ENCODE data around the gene UQCC3.
A peak's percentile ranks its signal among the peaks of the same experiment; 100 is the strongest.

UQCC3 gene

DNA sequence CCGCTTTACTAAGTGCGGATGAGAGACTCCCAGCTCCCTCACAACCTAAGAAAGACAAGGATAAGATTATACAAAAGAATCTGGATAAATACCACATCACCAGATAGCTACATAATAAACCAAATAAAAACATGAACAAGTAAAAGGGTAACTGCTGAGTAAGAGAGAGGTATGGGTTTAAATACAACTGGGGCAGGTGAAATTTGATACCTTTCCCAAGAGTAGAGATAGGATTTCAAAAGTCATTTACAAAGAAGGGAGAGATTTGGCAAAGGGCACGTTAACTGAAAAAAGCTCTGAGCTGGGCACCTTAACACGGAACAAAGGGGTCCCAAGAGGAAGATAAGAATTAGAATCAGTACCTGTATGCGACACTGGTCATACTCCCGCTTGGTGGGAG is 5.7 kb downstream of the UQCC3 start:
- H3K4me3 ChIP-seq (replicated peaks; ENCODE audit: low read depth, low read length), result no peak overlapping the region
- no peak for DNase-seq (ENCODE audit: low read depth)
- TF ChIP-seq, protein P1, sequence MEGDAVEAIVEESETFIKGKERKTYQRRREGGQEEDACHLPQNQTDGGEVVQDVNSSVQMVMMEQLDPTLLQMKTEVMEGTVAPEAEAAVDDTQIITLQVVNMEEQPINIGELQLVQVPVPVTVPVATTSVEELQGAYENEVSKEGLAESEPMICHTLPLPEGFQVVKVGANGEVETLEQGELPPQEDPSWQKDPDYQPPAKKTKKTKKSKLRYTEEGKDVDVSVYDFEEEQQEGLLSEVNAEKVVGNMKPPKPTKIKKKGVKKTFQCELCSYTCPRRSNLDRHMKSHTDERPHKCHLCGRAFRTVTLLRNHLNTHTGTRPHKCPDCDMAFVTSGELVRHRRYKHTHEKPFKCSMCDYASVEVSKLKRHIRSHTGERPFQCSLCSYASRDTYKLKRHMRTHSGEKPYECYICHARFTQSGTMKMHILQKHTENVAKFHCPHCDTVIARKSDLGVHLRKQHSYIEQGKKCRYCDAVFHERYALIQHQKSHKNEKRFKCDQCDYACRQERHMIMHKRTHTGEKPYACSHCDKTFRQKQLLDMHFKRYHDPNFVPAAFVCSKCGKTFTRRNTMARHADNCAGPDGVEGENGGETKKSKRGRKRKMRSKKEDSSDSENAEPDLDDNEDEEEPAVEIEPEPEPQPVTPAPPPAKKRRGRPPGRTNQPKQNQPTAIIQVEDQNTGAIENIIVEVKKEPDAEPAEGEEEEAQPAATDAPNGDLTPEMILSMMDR (IDR thresholded peaks at IDR 0.05; ENCODE audit: low read length, missing control alignments), result no peak

DNA sequence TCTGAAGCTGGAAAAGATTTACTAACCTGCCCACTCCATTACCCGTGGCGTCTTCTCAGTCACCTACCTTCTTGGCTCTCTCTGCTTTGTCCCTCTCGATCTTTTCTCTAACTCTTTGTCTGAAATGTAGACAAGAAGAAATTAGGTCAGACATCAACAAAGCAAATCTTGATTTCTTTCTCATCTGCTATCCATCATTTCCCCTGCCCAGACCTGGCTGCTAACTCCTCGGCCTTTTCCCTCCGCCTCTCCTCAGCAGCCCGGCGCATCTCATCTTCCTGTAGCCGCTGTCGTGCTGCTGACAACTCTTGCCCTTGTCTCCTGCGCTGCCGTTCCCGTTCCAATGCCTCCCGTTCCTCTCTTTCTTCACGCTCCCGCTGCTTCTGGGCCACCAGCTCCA is 6.2 kb downstream of the UQCC3 start:
- TF ChIP-seq, protein P1 (IDR thresholded peaks at IDR 0.05; ENCODE audit: low read length, missing control alignments), result no peak
- H3K4me3 ChIP-seq (replicated peaks; ENCODE audit: low read depth, low read length), result peak overlapping the region; percentile 95
- DNase-seq (ENCODE audit: low read depth), result no peak

DNA sequence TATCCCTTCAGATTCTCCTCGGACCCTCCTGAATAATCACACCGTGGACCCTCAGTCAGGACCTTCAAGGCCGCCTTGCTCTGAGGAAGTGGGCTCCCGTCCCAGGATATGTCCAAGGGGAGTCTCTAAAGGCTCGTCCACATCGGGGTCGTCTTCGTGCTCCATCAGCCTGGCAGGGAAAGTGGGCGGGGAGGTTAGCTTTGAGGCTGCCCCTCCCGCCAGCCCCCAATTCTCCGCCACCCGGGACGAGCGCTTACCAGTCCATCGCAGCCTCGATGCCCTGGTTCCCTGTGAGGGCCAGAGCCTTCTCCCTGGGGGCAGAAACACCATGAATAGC is 6.9 kb downstream of the UQCC3 start:
- TF ChIP-seq, protein P1 (IDR thresholded peaks at IDR 0.05; ENCODE audit: low read length, missing control alignments), result no peak
- DNase-seq (ENCODE audit: low read depth), result no peak
- H3K4me3 ChIP-seq (replicated peaks; ENCODE audit: low read depth, low read length), result peak overlapping the region; percentile 95

DNA sequence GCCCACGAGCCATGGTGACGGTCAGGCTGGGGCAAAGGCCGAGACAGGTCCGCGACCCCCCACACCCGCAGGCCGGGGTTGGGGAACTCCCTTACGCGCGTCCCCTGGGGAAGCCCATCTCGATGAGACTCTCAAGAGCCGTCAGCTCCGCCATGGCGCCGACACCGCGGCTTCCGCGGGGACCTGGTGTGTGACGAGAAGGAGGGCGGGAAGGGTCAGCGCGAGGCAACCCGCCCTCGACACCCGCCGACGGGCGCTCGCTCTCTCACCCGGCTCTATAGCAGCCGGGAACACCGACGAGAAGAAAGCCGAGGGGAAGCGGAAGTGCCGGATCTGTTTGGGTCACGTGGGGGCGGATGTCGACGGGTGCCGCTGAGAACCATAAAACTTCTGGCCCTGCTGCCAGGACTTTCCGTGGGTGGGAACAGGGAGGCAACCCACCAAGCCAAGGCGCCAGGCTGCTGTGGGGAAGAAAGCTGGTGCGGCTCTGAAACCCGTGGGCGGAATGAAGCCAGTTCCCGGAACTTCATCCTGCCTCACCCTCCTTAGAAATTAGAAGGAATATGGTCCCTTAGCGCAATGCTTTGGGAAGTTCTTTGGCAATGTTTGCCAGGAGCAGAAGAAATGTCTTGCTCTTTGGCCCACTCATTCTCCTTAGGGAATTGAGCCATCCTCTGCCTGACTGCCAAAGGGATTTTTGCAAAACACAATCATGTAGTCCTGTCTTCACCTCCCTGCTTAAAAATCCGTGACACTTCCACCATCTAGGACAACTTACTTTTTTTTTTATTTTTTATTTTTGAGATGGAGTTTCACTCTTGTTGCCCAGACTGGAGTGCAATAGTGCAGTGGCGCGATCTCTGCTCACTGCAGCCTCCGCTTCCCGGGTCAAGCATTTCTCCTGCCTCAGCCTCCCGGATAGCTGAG is 7.6 kb downstream of the UQCC3 start, which contains the start of gene UBXN1:
Gene UBXN1, minus strand, starts transcription at position 304 of the 927 bp plus-strand sequence. Its CDS starts 150 bp downstream, at position 154.
- H3K4me3 ChIP-seq (replicated peaks; ENCODE audit: low read depth, low read length), result peak within 1 kb of the TSS; percentile 95
- DNase-seq (ENCODE audit: low read depth), result peak; percentile 92
- TF ChIP-seq, protein P1 (IDR thresholded peaks at IDR 0.05; ENCODE audit: low read length, missing control alignments), result no peak

DNA sequence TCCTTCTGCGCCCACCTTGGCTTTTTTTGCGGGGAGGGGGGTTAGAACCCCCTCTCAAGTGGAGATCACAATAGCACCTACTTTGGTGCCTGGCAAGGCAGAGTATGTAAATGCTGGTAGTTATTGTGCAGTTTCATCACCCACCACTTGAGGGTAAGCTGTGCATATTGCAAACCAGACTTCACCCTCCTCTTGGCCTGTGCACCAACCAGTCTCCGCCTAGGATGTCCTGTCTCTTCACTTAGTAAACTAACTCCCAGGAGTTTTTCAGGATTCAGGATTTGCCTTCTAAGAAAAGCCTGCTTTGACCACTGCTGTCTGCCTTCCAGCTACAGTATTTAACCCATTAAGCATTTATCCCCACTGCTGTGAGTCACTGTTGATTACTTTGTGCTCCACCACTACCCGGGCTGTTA is 9.4 kb downstream of the UQCC3 start:
- DNase-seq (ENCODE audit: low read depth), result peak; percentile 88
- TF ChIP-seq, protein P1 (IDR thresholded peaks at IDR 0.05; ENCODE audit: low read length, missing control alignments), result peak; percentile 67
- H3K4me3 ChIP-seq (replicated peaks; ENCODE audit: low read depth, low read length), result no peak overlapping the region

DNA sequence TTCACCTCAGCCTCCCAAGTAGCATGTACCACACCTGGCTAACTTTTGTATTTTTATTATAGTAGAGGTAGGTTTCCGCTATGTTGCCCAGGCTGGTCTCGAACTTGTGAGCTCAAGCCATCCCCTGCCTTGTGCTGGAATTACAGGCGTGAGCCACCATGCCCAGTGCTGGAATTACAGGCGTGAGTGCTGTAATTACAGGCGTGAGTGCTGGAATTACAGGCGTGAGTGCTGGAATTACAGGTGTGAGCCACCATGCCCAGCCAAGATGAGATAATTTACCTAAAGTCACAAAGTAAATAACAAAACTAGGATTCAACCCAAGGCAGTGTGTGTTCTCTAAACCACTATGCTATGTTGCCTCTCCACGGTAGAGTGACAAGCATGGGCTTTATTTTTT is 11.0 kb downstream of the UQCC3 start:
- TF ChIP-seq, protein P1 (IDR thresholded peaks at IDR 0.05; ENCODE audit: low read length, missing control alignments), result no peak
- no peak overlapping the region for H3K4me3 ChIP-seq (replicated peaks; ENCODE audit: low read depth, low read length)
- no peak for DNase-seq (ENCODE audit: low read depth)
